Measurements from ENCODE around the gene MAFG.

DNA sequence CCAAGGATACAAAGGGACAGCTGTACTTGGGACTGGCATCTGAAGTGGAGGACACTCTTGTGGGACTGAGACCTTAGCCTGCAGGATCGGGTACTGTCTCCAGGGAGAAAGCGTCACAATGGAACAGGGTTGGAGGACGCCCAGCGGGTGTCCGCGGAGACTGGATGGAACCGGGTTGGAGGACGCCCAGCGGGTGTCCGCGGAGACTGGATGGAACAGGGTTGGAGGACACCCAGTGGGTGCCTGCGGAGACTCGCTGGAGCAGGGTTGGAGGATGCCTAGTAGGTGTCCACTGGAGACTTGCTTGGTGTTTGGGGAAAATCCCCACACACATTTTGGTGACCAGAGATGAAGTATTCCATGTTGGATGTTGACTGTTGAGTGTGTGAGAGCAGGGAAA, 19.7 kb upstream of the MAFG start, which contains the start of gene MYADML2:
- TF ChIP-seq, protein P1, sequence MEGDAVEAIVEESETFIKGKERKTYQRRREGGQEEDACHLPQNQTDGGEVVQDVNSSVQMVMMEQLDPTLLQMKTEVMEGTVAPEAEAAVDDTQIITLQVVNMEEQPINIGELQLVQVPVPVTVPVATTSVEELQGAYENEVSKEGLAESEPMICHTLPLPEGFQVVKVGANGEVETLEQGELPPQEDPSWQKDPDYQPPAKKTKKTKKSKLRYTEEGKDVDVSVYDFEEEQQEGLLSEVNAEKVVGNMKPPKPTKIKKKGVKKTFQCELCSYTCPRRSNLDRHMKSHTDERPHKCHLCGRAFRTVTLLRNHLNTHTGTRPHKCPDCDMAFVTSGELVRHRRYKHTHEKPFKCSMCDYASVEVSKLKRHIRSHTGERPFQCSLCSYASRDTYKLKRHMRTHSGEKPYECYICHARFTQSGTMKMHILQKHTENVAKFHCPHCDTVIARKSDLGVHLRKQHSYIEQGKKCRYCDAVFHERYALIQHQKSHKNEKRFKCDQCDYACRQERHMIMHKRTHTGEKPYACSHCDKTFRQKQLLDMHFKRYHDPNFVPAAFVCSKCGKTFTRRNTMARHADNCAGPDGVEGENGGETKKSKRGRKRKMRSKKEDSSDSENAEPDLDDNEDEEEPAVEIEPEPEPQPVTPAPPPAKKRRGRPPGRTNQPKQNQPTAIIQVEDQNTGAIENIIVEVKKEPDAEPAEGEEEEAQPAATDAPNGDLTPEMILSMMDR (conservative IDR thresholded peaks at IDR 0.05; ENCODE audit: low read length): no peak
- no peak for TF ChIP-seq EZH2phosphoT487 (IDR thresholded peaks at IDR 0.05; ENCODE audit: borderline replicate concordance, low read depth, low read length)

All from OCI-LY7 (cell line).